ENCODE results near the gene TRIP10. TPM values are rescaled to one million over a fixed set of nuclear protein-coding genes. Genes with fewer than 3 reads are reported as not detected.

The TRIP10 gene
- total and polyA plus RNA-seq, 2 of the 8 experiments (the other 6 are each of a cell fraction or from before 2014, with no cell fraction given) = 27.8 to 69.5 TPM

DNA sequence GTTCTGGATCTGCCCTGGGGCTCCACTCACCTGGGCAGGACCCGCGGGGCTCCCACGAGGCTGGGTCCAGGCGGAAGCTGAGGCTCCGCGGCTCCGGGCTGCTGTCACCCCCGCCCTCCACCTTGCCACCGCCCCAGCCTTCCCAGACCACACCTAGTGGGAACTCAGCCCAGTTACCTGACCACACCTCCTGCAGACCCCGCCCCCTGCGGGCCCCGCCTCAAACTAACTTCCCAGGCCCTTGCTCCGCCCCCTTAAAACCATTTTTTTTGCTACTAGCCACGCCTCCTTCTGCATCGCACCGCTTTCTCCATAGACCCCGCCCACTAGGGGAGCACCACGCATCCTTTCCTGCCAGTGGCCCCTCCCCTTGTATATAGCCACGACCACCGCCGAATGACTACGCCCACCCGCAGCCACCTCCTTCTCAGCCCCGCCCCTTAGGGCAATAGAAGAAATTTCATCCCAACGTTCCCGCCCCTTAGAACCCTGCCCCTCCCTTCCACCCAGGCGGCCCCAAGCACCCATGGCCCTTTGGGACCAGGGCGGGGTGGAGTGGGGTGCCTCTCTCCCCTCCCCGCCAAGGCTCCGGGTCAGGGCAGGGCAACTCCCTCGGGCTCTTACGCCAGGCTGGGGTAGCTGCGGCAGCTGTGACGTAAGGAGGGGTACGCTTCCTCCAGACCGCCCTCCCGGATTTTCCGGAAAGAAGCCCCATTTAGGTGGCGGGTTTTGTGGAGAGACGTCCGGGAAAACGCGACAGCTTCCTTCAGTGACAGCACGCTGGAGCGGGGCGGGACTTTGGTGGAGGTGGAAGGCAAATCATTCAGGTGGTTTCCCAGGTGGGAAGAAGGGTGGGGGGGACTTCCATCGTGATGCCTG, 28.1 kb downstream of the TRIP10 start, which contains the start of gene SH2D3A (continued):
- TF ChIP-seq, protein P1, sequence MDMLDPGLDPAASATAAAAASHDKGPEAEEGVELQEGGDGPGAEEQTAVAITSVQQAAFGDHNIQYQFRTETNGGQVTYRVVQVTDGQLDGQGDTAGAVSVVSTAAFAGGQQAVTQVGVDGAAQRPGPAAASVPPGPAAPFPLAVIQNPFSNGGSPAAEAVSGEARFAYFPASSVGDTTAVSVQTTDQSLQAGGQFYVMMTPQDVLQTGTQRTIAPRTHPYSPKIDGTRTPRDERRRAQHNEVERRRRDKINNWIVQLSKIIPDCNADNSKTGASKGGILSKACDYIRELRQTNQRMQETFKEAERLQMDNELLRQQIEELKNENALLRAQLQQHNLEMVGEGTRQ (IDR thresholded peaks at IDR 0.05; ENCODE audit: low read length) = no peak
- no peak for TF ChIP-seq POU5F1 (IDR thresholded peaks at IDR 0.05; ENCODE audit: low read depth, low read length)
